Measurements from ENCODE around the gene PLCG2.

Gene PLCG2

DNA sequence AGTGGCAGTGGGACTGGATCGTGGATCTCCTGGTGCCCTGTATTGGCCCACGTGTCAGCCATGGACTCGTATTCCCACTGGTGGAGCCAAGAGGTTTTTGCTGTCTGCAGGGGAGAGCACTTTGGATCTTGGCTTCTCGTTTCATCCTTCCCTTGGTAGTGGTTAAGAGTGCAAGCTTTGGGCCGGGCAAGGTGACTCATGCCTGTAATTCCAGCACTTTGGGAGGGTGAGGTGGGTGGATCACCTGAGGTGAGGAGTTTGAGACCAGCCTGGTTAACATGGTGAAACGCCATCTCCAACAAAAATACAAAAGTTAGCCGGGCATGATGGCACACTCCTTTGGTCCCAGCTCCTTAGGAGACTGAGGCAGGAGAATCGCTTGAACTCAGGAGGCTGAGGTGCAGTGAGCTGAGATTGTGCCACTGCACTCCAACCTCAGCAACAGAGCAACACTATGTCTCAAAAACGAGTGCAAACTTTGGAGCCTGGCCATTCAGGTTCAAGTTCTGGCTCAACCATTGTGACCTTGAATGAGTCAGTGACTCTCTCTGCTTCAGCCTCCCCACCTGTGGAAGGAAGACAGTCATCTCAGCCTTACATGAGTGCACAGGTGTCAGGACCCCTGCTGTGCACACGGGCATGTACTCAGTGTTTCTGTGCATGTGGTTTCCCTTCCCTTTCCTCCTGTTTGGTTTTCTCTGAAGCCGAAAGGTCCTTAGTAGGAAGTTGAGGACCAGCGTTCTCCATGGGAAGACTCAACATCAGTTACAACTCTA is 57.4 kb downstream of the PLCG2 start:
- no peaks in the 10 kb centered on the region for H3K36me3 ChIP-seq (ENCODE audit: insufficient read depth, low read length)
- H3K4me3 ChIP-seq (ENCODE audit: low read length): no peak overlapping the region
- H2AFZ ChIP-seq (ENCODE audit: low read depth, low read length): no peak overlapping the region
- no peaks in the 10 kb centered on the region for H3K9me3 ChIP-seq (ENCODE audit: low read length)
- H3K4me1 ChIP-seq (ENCODE audit: insufficient read depth, low read length): no peaks in the 10 kb centered on the region
- no peaks in the 10 kb centered on the region for H3K27me3 ChIP-seq (ENCODE audit: insufficient read depth, low read length)

GRCh38 chr16:81837312-81837751 is 58.2 kb downstream of the PLCG2 start:
- no peak overlapping the region for H3K4me3 ChIP-seq (ENCODE audit: low read length)
- no peak overlapping the region for H2AFZ ChIP-seq (ENCODE audit: low read depth, low read length)
- peaks cover 2% of the 10 kb centered on the region for H3K27me3 ChIP-seq (ENCODE audit: insufficient read depth, low read length)
- H3K9me3 ChIP-seq (ENCODE audit: low read length): no peaks in the 10 kb centered on the region
- H3K36me3 ChIP-seq (ENCODE audit: insufficient read depth, low read length): no peaks in the 10 kb centered on the region
- H3K4me1 ChIP-seq (ENCODE audit: insufficient read depth, low read length): no peaks in the 10 kb centered on the region

DNA sequence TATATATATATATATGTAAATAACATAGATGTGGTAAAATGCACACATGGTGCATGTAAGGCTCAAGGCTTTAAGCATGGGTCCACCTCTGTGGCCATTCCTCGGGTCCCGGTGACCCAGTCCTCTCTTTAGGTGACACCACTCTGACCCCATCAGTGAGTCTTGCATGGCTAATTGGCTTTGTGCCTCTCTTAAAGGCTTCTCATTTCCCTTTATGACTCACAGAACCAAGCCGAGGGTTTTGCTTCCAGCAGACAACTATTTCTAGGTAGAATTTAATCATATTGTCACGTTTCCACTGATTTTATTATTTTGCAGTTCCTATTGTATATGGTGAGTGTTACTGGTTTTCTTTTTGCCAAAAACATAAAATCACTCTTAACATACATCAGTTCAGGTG is 59.7 kb downstream of the PLCG2 start:
- Histone ChIP-seq H3K27me3 (ENCODE audit: insufficient read depth, low read length) (peaks cover 2% of the 10 kb centered on the region), H2AFZ (ENCODE audit: low read depth, low read length) (no peak overlapping the region), H3K36me3 (ENCODE audit: insufficient read depth, low read length) (no peaks in the 10 kb centered on the region), H3K4me3 (ENCODE audit: low read length) (no peak overlapping the region), H3K4me1 (ENCODE audit: insufficient read depth, low read length) (no peaks in the 10 kb centered on the region), H3K9me3 (ENCODE audit: low read length) (no peaks in the 10 kb centered on the region)

DNA sequence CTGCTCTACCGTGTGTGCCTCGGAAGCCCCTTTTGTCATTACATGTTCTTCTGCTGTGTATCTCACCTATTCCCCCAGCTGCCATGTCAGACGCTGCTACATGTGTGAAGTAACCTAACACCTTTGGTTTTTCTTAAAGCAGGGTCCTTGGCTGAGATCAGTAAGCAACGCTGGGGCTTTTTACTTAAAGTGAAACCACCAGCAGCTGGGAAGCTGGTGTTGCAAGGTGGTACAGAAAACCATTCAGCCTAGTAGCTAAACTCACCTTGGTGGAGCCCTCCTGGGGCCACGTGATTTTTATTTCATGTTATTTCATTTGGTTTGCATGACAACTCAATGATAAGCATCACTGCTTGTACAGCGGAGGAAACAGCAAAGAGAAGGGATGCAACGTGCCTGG is 62.6 kb downstream of the PLCG2 start:
- Histone ChIP-seq H2AFZ (ENCODE audit: low read depth, low read length) (no peak overlapping the region), H3K27me3 (ENCODE audit: insufficient read depth, low read length) (peaks cover 5% of the 10 kb centered on the region), H3K36me3 (ENCODE audit: insufficient read depth, low read length) (no peaks in the 10 kb centered on the region), H3K9me3 (ENCODE audit: low read length) (no peaks in the 10 kb centered on the region), H3K4me3 (ENCODE audit: low read length) (no peak overlapping the region), H3K4me1 (ENCODE audit: insufficient read depth, low read length) (no peaks in the 10 kb centered on the region)

DNA sequence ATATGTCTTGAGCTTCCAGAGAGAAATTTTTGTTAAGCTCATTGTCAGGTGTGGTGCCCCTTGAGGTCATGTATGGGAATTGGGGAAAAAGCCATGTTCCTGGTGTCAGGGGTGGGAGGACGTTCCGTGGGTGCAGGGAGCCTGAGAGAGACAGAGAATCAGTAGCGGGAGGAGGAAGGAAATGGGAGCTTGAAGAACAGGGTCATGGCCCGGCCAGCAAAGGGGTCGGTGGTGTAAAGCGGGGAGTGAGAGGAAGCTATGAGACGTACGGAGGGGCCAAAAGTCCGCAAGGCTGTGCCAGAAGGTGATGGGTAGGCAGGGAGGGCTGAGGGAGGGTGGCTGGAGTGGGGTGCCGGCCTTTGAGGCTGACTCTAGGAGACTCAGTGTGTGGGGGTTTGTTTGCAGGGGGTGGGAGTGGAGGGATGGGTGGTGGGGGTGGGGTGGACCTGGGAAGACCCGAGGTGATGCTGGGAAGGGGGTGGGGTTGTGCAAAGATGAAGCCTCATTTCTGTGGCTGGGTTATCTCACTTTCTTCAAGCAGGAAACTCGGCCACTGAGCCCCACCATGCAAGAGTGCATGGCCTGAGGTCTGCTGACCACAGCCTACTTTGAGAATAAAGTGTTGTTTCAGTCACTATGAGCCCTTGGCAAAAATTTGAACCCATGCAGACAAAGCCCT is 63.6 kb downstream of the PLCG2 start:
- no peaks in the 10 kb centered on the region for H3K36me3 ChIP-seq (ENCODE audit: insufficient read depth, low read length)
- peaks cover 5% of the 10 kb centered on the region for H3K27me3 ChIP-seq (ENCODE audit: insufficient read depth, low read length)
- H3K4me3 ChIP-seq (ENCODE audit: low read length): no peak overlapping the region
- H2AFZ ChIP-seq (ENCODE audit: low read depth, low read length): no peak overlapping the region
- no peaks in the 10 kb centered on the region for H3K9me3 ChIP-seq (ENCODE audit: low read length)
- H3K4me1 ChIP-seq (ENCODE audit: insufficient read depth, low read length): no peaks in the 10 kb centered on the region

DNA sequence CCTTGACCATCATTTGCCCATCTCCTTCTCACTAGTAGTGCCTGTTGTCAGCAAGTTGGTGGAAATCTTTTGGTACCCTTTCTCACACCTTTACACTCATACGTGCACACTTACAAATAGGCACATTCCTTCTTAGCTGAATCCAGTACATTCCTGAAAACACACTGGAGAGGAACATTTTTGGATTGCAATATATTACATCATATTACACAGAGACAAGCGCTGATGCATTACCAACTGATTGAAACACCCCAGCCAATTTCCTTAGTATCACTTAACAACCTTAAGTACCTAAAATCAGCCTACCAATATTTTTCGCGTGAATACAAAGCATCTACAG is 64.1 kb downstream of the PLCG2 start:
- peaks cover 5% of the 10 kb centered on the region for H3K27me3 ChIP-seq (ENCODE audit: insufficient read depth, low read length)
- no peaks in the 10 kb centered on the region for H3K4me1 ChIP-seq (ENCODE audit: insufficient read depth, low read length)
- no peaks in the 10 kb centered on the region for H3K36me3 ChIP-seq (ENCODE audit: insufficient read depth, low read length)
- H2AFZ ChIP-seq (ENCODE audit: low read depth, low read length): no peak overlapping the region
- H3K9me3 ChIP-seq (ENCODE audit: low read length): no peaks in the 10 kb centered on the region
- no peak overlapping the region for H3K4me3 ChIP-seq (ENCODE audit: low read length)

GRCh38 chr16:81843683-81844082 is 64.6 kb downstream of the PLCG2 start:
- Histone ChIP-seq H3K36me3 (ENCODE audit: insufficient read depth, low read length) (no peaks in the 10 kb centered on the region), H2AFZ (ENCODE audit: low read depth, low read length) (no peak overlapping the region)

GRCh38 chr16:81846105-81846504 is 67.0 kb downstream of the PLCG2 start:
- H3K27me3 ChIP-seq (ENCODE audit: insufficient read depth, low read length): peaks cover 5% of the 10 kb centered on the region

More at GRCh38 chr16:81843683-81844082, 64.6 kb downstream of the PLCG2 start:
- no peaks in the 10 kb centered on the region for H3K9me3 ChIP-seq (ENCODE audit: low read length)
- H3K4me1 ChIP-seq (ENCODE audit: insufficient read depth, low read length): no peaks in the 10 kb centered on the region
- no peak overlapping the region for H3K4me3 ChIP-seq (ENCODE audit: low read length)
- H3K27me3 ChIP-seq (ENCODE audit: insufficient read depth, low read length): peaks cover 5% of the 10 kb centered on the region

DNA sequence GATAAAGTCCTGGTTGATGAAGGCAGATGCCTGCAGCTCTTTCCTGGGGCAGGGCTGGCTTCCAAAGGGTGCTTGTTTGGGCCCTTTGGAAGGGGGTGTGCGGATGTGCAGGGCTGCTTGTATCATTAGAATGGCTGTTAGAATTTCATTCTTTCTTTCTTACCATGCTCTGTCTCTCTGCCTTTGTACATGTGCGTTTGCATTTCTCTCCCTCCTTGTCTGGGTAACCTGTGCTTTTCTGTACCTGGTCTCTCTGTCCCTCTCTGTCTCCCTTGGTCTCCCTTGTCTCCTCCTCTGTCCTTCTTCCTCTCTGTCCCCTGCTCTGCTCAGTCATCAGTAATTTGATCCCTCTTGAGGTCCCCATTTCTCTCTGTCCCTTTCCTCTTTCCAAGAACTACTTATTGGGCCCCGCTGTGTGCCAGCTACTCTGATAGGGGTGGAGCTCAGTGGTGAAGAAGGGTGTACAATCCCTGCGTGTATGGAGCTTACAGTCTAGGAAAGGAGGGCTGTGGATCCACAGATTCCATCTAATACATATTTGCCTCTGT is 69.3 kb downstream of the PLCG2 start:
- Histone ChIP-seq H2AFZ (ENCODE audit: low read depth, low read length) (no peak overlapping the region), H3K36me3 (ENCODE audit: insufficient read depth, low read length) (no peaks in the 10 kb centered on the region), H3K27me3 (ENCODE audit: insufficient read depth, low read length) (peaks cover 7% of the 10 kb centered on the region), H3K4me1 (ENCODE audit: insufficient read depth, low read length) (no peaks in the 10 kb centered on the region), H3K4me3 (ENCODE audit: low read length) (no peak overlapping the region), H3K9me3 (ENCODE audit: low read length) (no peaks in the 10 kb centered on the region)

More at GRCh38 chr16:81846105-81846504, 67.0 kb downstream of the PLCG2 start:
- no peaks in the 10 kb centered on the region for H3K4me1 ChIP-seq (ENCODE audit: insufficient read depth, low read length)
- no peak overlapping the region for H2AFZ ChIP-seq (ENCODE audit: low read depth, low read length)
- H3K9me3 ChIP-seq (ENCODE audit: low read length): no peaks in the 10 kb centered on the region
- H3K36me3 ChIP-seq (ENCODE audit: insufficient read depth, low read length): no peaks in the 10 kb centered on the region
- H3K4me3 ChIP-seq (ENCODE audit: low read length): no peak overlapping the region

DNA sequence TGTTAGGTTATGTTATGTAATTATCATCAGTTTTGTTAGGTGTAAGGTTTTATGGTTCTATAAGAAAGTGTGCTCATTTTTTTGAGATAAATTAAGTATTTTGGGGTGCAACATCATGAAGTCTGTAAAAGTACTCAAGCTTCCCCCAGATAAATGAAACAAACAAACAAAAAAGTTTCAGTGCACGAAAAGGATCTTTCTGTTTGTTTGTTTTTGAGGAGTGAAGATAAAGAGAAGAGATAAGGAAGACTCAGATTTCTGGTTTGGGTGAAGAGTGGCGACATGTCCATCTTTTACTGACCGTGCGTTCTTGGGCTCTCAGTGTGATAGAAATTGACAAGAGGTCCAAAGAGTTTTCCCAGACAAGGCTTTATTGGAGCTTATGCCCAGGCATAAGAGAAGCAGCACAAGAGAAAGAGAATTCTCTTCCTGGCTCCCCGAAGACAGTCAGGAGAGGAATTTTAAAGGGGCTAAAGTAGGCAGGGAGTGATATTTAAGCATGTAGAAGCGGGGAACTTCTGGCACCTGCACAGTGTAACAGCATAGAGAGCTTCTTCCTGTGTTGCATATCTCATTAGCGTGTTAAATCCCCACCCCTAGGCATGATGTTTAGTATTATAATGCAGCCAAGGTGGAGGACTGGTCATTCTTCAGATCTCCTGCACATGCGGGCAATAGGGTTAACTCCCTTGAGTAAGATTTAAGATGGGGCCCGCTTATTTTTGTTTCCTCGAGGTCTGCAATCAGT is 71.3 kb downstream of the PLCG2 start:
- H3K36me3 ChIP-seq (ENCODE audit: insufficient read depth, low read length): no peaks in the 10 kb centered on the region
- no peak overlapping the region for H2AFZ ChIP-seq (ENCODE audit: low read depth, low read length)
- H3K4me3 ChIP-seq (ENCODE audit: low read length): no peak overlapping the region
- no peaks in the 10 kb centered on the region for H3K4me1 ChIP-seq (ENCODE audit: insufficient read depth, low read length)
- H3K9me3 ChIP-seq (ENCODE audit: low read length): no peaks in the 10 kb centered on the region
- H3K27me3 ChIP-seq (ENCODE audit: insufficient read depth, low read length): peaks cover 7% of the 10 kb centered on the region

- H3K9me3 ChIP-seq (ENCODE audit: low read length): no peaks in the 10 kb centered on the region
- H3K27me3 ChIP-seq (ENCODE audit: insufficient read depth, low read length): peaks cover 4% of the 10 kb centered on the region
- H3K4me1 ChIP-seq (ENCODE audit: insufficient read depth, low read length): no peaks in the 10 kb centered on the region
- no peak overlapping the region for H2AFZ ChIP-seq (ENCODE audit: low read depth, low read length)
- H3K36me3 ChIP-seq (ENCODE audit: insufficient read depth, low read length): no peaks in the 10 kb centered on the region
- no peak overlapping the region for H3K4me3 ChIP-seq (ENCODE audit: low read length)
Observed at GRCh38 chr16:81852347-81852746, 73.3 kb downstream of the PLCG2 start.

DNA sequence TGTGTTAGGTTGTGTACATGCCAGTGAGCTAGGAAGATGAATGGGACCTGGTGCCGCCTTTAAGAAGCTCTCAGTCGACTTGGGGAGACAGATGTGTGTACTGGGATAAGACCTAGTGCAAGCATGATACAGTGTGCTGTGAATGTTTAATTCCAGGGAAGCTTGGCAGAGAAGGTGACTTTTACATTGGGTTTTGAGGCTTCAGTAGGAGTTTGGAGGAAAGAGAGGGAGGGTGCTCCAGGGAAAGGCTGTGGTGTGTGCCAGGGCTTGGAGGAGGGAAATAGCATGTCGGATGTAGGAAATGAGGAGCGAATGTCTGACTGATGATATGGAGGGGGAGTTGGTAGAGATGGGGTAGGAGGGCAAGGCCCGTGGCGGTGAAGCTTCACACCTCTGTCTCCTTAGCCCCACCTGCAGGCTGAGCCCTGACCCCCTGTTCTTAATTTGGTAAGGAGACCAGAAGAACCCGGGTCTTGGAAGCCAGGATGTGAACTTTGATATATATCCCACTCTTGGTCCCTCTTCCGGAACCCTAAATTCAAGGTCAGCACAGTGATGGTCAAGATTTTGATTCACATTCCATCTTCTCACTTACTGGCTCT is 76.6 kb downstream of the PLCG2 start:
- Histone ChIP-seq H3K4me1 (ENCODE audit: insufficient read depth, low read length) (no peaks in the 10 kb centered on the region), H2AFZ (ENCODE audit: low read depth, low read length) (no peak overlapping the region), H3K9me3 (ENCODE audit: low read length) (no peaks in the 10 kb centered on the region), H3K27me3 (ENCODE audit: insufficient read depth, low read length) (peaks cover 4% of the 10 kb centered on the region), H3K36me3 (ENCODE audit: insufficient read depth, low read length) (no peaks in the 10 kb centered on the region), H3K4me3 (ENCODE audit: low read length) (no peak overlapping the region)
